Naive thymus-derived CD4-positive, alpha-beta T cell (primary cell): ENCODE results near the gene LAGE3. TPM values are rescaled to one million over a fixed set of nuclear protein-coding genes. Genes with fewer than 3 reads are reported as not detected.
"Not testable (repeated sequence)": the region's sequence is repeated elsewhere in the genome, so short reads cannot be mapped to it uniquely, and the experiment has no call there.

Experiments
- ATAC-seq: fragments of 150-1000 bp; cut with Tn5 transposase; 2 replicates; pipeline ENCODE4 v1.10.0; 2021; ENCODE audit warnings: mild to moderate bottlenecking, moderate library complexity
- CTCF ChIA-PET: fragments of 350-600 bp; sonication (Branson Sonifier 250); formaldehyde crosslinking; loops from one replicate; lab custom pipeline; 2021; ENCODE audit warnings: antibody characterized with exemption; lab: Charles Lee
- POLR2A ChIA-PET: fragments of 350-600 bp; sonication (Branson Sonifier 250); formaldehyde crosslinking; loops from one replicate; lab custom pipeline; 2021; ENCODE audit warnings: antibody characterized with exemption, inconsistent platforms; lab: Charles Lee
- DNase-seq, 9 donors: peaks; one replicate each; pipeline versions ENCODE4 v3.0.0 to v3.0.0-alpha.2; 2020 to 2022; ENCODE audit warnings: mixed read lengths in 1 of 9
- H3K27ac ChIP-seq: one replicate; pipeline ENCODE4 v1.7.0; 2013; ENCODE audit warnings: mild to moderate bottlenecking, low read depth, low read length, moderate library complexity
- H3K27me3 ChIP-seq, 2 donors: one replicate each; pipeline ENCODE4 v1.7.0; 2013; ENCODE audit warnings: low read length in 2 of 2, mild to moderate bottlenecking in 2 of 2, moderate library complexity in 2 of 2; ENCODE audit not compliant: control insufficient read depth in 2 of 2, insufficient read depth in 2 of 2
- H3K36me3 ChIP-seq, 3 experiments: 1 replicate in 2 of 3; 2 replicates in 1 of 3; pipeline ENCODE4 v1.7.0; 2013; ENCODE audit warnings: low read length in 3 of 3, mild to moderate bottlenecking in 3 of 3, moderate library complexity in 1 of 3; ENCODE audit not compliant: insufficient read depth in 3 of 3, control insufficient read depth in 2 of 3
- H3K4me1 ChIP-seq, 2 donors: one replicate each; pipeline ENCODE4 v1.7.0; 2013; ENCODE audit warnings: low read length in 2 of 2, mild to moderate bottlenecking in 2 of 2, moderate library complexity in 1 of 2; ENCODE audit not compliant: control insufficient read depth in 2 of 2, insufficient read depth in 2 of 2
- H3K4me3 ChIP-seq: 2 replicates; pipeline ENCODE4 v1.7.0; 2013; ENCODE audit warnings: mild to moderate bottlenecking, low read length
- H3K9me3 ChIP-seq, 3 experiments: 1 replicate in 2 of 3; 2 replicates in 1 of 3; pipeline ENCODE4 v1.7.0; 2013; ENCODE audit warnings: low read length in 3 of 3; ENCODE audit not compliant: control insufficient read depth in 2 of 3
- H3K27ac Mint-ChIP-seq, 9 donors: one replicate each; pipeline ENCODE4 v1.8.0; 2020 to 2022; ENCODE audit warnings: mixed read lengths in 9 of 9, mild to moderate bottlenecking in 8 of 9, moderate library complexity in 5 of 9, inconsistent platforms in 2 of 9
- H3K27me3 Mint-ChIP-seq, 5 donors: one replicate each; pipeline ENCODE4 v1.8.0; 2021 to 2022; ENCODE audit warnings: mixed read lengths in 5 of 5, mild to moderate bottlenecking in 1 of 5
- H3K36me3 Mint-ChIP-seq, 5 donors: one replicate each; pipeline ENCODE4 v1.8.0; 2020 to 2022; ENCODE audit warnings: mixed read lengths in 5 of 5, mild to moderate bottlenecking in 3 of 5, inconsistent platforms in 1 of 5
- H3K4me1 Mint-ChIP-seq, 7 donors: one replicate each; pipeline ENCODE4 v1.8.0; 2020 to 2022; ENCODE audit warnings: mixed read lengths in 7 of 7, mild to moderate bottlenecking in 3 of 7, inconsistent platforms in 1 of 7
- H3K4me3 Mint-ChIP-seq, 10 donors: one replicate each; pipeline ENCODE4 v1.8.0; 2020 to 2022; ENCODE audit warnings: mild to moderate bottlenecking in 10 of 10, mixed read lengths in 10 of 10, moderate library complexity in 6 of 10, inconsistent platforms in 2 of 10
- H3K9me3 Mint-ChIP-seq, 11 donors: one replicate each; pipeline ENCODE4 v1.8.0; 2020 to 2022; ENCODE audit warnings: mixed read lengths in 11 of 11, mild to moderate bottlenecking in 4 of 11, inconsistent platforms in 1 of 11, moderate library complexity in 1 of 11
- intact Hi-C, 2 donors: fragments of 100-400 bp; cut with micrococcal nuclease; formaldehyde crosslinking; loops; one replicate each; pipeline ENCODE4 v1.15.1; 2023
- polyA plus RNA-seq, 2 donors: library from polyadenylated mRNA; unstranded; fragments of 300-500 nt; fragmentation: Illumina TruSeq; gene quantifications; one replicate each; pipeline ENCODE4 v1.2.3, GENCODE V29; 2021
- total RNA-seq, 6 experiments: library from RNA in 5 of 6; stranded (reverse) in 5 of 6; gene quantifications; 1 replicate in 5 of 6; 2 replicates in 1 of 6; pipeline ENCODE4 v1.2.3 and lab custom pipeline; 2021 to 2026

Gene LAGE3
- total and polyA plus RNA-seq, 7 experiments from 2014 or later = 11.6 to 85.1 (median 21.2) TPM

DNA sequence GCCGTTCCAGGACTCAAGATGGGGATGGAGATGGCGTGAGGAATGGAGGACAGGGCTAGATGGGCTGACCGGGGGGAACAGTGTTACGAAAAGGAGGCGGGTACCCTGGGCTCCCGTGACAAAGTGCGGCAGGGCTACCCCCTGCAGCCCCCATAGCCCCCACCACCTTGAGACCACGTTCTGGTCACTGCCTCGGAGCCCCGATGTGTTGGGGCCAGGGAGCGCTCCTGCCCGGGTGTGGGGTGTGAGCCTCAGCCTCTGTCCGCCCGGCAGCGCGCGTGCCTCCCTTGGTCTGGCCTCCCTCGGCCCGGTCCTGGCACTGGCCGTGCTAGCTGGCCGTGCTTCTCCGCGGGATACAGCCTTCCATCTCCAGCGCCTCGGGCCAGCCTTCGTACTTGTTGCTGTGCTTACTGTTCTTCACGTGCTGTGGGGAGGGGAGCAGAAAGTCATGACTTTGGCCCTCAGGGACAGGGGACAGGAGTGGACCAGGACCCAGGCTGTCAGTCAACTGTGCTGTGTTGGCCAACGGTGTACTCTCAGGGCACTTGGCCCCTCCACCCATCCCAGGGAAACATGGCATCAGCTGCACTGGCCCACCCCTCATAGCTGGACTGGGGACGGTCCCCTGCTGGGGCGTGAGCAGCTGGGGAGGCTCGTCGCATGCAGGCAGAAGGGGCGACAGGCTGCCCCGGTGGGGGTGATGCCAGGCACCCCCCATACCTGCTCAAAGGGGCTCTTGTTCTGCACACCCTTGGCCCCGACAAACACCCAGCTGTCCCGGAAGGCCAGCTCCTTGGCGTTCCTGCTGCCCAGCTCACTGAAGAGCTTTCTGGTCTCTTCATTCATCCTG is 27.6 kb upstream of the LAGE3 start:
- Mint-ChIP-seq H3K4me1 (peaks cover 5 to 13% (median 11%) of the 10 kb centered on the region in 7 donors), H3K27me3 (no peaks in the 10 kb centered on the region), H3K36me3 (peaks cover 10 to 21% (median 11%) of the 10 kb centered on the region in 5 donors), H3K9me3 (peaks cover 0 to 3% (median 0%) of the 10 kb centered on the region in 11 donors), H3K4me3 (no peak overlapping the region), H3K27ac (no peak overlapping the region)
- ChIA-PET CTCF (no interaction called here), POLR2A (interaction anchor here (1.0 to 1.1 kb wide), 2 partner anchors 10 to 17 kb away, joined by 3 read pairs; partner anchors contain the start of gene FAM3A)
- H3K4me1 ChIP-seq = peaks cover 0 to 5% of the 10 kb centered on the region in 2 donors
- intact Hi-C loops = no loop called here
- H3K4me3 ChIP-seq = no peak overlapping the region
- DNase-seq (no peak), ATAC-seq (no peak)
- H3K27me3 ChIP-seq = no peaks in the 10 kb centered on the region
- H3K36me3 ChIP-seq = peaks cover 0 to 45% (median 0%) of the 10 kb centered on the region in 3 experiments
- H3K9me3 ChIP-seq = no peaks in the 10 kb centered on the region
- H3K27ac ChIP-seq = no peak overlapping the region

DNA sequence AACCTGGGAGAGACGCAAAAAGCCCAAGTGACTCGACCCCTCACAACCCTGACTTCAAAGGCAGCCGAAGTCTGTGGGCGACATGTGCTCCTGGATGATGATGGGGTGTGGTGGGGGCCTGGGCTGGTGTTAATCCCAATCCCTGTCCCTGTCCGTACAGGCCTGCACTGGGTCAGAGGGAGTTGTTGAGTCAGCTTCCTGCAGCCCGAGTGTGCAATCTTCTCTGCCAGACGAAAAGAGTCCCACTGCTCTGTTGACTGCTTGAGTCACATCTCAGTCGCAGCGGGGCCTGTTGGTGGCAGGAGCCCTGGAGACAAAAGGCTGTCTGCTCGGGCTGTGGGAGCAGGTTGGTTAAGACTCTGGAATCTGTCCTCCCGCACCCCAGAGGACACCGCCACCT is 26.7 kb upstream of the LAGE3 start:
- Mint-ChIP-seq H3K9me3 (peaks cover 0 to 4% (median 0%) of the 10 kb centered on the region in 11 donors), H3K4me3 (no peak overlapping the region), H3K4me1 (peaks cover under 1 to 5% (median 2%) of the 10 kb centered on the region in 7 donors), H3K36me3 (peaks cover 10 to 17% (median 11%) of the 10 kb centered on the region in 5 donors), H3K27ac (no peak overlapping the region), H3K27me3 (no peaks in the 10 kb centered on the region)
- ChIA-PET POLR2A (no interaction called here), CTCF (no interaction called here)
- ATAC-seq (no peak), DNase-seq (no peak)
- peaks cover 0 to 45% (median 0%) of the 10 kb centered on the region in 3 experiments for H3K36me3 ChIP-seq
- H3K27me3 ChIP-seq = no peaks in the 10 kb centered on the region
- no peak overlapping the region for H3K27ac ChIP-seq
- no peak overlapping the region for H3K4me3 ChIP-seq
- H3K9me3 ChIP-seq = no peaks in the 10 kb centered on the region
- intact Hi-C loops = no loop called here
- no peaks in the 10 kb centered on the region for H3K4me1 ChIP-seq

DNA sequence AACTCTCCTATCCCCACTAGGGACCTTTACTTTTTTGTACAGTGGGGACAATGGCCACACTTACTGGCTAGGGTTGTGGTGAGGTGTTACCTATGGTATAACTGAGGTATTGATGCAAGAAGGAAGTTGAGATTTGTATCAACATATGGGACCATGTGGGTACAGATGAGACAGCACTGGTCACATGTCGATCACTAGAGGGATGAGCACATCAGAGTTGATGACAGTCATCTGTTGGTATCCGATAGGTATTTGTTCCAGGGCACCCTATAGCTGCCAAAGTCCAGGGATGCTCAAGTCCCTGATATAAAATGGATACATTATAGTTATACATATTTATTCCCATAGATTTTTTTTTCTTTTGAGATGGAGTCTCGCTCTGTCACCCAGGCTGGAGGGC is 23.9 kb upstream of the LAGE3 start:
- CTCF ChIA-PET = no interaction called here
- ATAC-seq = peak; percentile 45
- no peaks in the 10 kb centered on the region for H3K9me3 ChIP-seq

GRCh38 chrX:154502098-154502497 is 23.0 kb upstream of the LAGE3 start:
- ChIA-PET CTCF (no interaction called here), POLR2A (interaction anchor here (0.7 to 0.9 kb wide), 2 partner anchors 11 kb away, joined by 3 read pairs; partner anchors contain the start of gene SLC10A3)
- Histone ChIP-seq H3K4me1 (no peaks in the 10 kb centered on the region), H3K9me3 (no peaks in the 10 kb centered on the region), H3K36me3 (peaks cover 0 to 22% (median 0%) of the 10 kb centered on the region in 3 experiments), H3K27ac (no peak overlapping the region), H3K4me3 (no peak overlapping the region), H3K27me3 (no peaks in the 10 kb centered on the region)
- Mint-ChIP-seq H3K27me3 (no peaks in the 10 kb centered on the region), H3K36me3 (peaks cover 0 to 1% (median 0%) of the 10 kb centered on the region in 5 donors), H3K27ac (no peak overlapping the region), H3K4me1 (no peaks in the 10 kb centered on the region), H3K4me3 (no peak overlapping the region), H3K9me3 (peaks cover 0 to 4% (median 0%) of the 10 kb centered on the region in 11 donors)
- DNase-seq (no peak), ATAC-seq (no peak)
- intact Hi-C loops = no loop called here

More for the DNA sequence above, 23.9 kb upstream of the LAGE3 start:
- Mint-ChIP-seq H3K36me3 (peaks cover 0 to 1% (median 0%) of the 10 kb centered on the region in 5 donors), H3K9me3 (peaks cover 0 to 4% (median 0%) of the 10 kb centered on the region in 11 donors), H3K27ac (no peak overlapping the region), H3K27me3 (no peaks in the 10 kb centered on the region), H3K4me1 (no peaks in the 10 kb centered on the region), H3K4me3 (no peak overlapping the region)
- POLR2A ChIA-PET = interaction anchor here (0.7 to 0.9 kb wide), 2 partner anchors 12 to 44 kb away, joined by 3 read pairs; partner anchors contain the start of gene SLC10A3
- H3K4me3 ChIP-seq = no peak overlapping the region
- no peaks in the 10 kb centered on the region for H3K27me3 ChIP-seq
- no peaks in the 10 kb centered on the region for H3K4me1 ChIP-seq
- H3K27ac ChIP-seq = no peak overlapping the region
- intact Hi-C loops = no loop called here
- H3K36me3 ChIP-seq = peaks cover 0 to 30% (median 0%) of the 10 kb centered on the region in 3 experiments
- DNase-seq = no peak

GRCh38 chrX:154501423-154501822 is 22.3 kb upstream of the LAGE3 start:
- H3K27ac Mint-ChIP-seq, H3K27me3 ChIP-seq, H3K36me3 Mint-ChIP-seq, H3K9me3 ChIP-seq, intact Hi-C loops, CTCF ChIA-PET, H3K4me1 ChIP-seq, H3K4me3 ChIP-seq, H3K9me3 Mint-ChIP-seq, H3K27ac ChIP-seq, H3K4me1 Mint-ChIP-seq, DNase-seq, H3K4me3 Mint-ChIP-seq, H3K27me3 Mint-ChIP-seq, ATAC-seq: not testable (repeated sequence)
- POLR2A ChIA-PET = interaction anchor here (0.7 to 1.2 kb wide), 2 partner anchors 10 to 102 kb away, joined by 3 read pairs; no protein-coding TSS in a partner anchor
- peaks cover 0 to 15% (median 0%) of the 10 kb centered on the region in 3 experiments for H3K36me3 ChIP-seq

DNA sequence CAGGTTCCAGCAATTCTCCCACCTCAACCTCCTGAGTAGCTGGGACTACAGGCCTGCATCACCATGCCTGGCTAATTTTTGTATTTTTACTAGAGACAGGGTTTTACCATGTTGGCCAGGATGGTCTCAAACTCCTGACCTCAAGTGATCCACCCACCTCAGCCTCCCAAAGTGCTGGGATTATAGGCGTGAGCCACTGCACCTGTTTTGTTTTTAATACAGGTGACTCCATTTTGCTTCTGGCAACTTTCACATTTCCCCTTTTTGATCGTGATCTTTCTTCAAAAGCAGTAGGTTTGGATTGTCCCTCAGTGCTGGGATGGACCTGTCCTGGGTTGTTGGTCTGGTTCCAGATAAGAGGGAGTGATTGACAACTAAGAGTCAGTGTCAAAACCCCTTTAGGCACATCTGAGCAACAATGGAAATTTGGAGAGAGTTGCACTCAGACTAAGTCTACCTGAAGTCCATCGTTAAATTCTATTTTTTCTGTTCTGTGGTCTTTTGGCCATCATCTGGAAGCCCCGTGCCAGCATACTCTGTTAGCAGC is 17.6 kb upstream of the LAGE3 start:
- H3K36me3 ChIP-seq, H3K4me1 ChIP-seq, H3K4me3 Mint-ChIP-seq, DNase-seq, H3K4me3 ChIP-seq, CTCF ChIA-PET, H3K9me3 Mint-ChIP-seq, ATAC-seq, H3K27ac ChIP-seq, H3K4me1 Mint-ChIP-seq, POLR2A ChIA-PET, H3K27me3 ChIP-seq, H3K9me3 ChIP-seq, H3K36me3 Mint-ChIP-seq, H3K27me3 Mint-ChIP-seq: not testable (repeated sequence)
- intact Hi-C loops = loop anchor here in 1 of 2 donors (10.0 kb wide), 1 partner anchor 572 kb away; the partner anchor contains the start of gene ARHGAP4
- peak overlapping the region in 1 of 9 donors; percentile 63 for H3K27ac Mint-ChIP-seq
